BE2C (cell line): ENCODE results near the gene GPR78.
"Not testable (repeated sequence)": the region's sequence is repeated elsewhere in the genome, so short reads cannot be mapped to it uniquely, and the experiment has no call there.

Source experiments
- DNase-seq: peaks from one replicate; pipeline ENCODE4 v3.0.0-alpha.2; 2020
- H3K27me3 ChIP-seq: fragments of 250-450 bp; sonication (Bioruptor Pico); 2 replicates; pipeline ENCODE4 v1.5.1; 2020; ENCODE audit warnings: mild to moderate bottlenecking
- H3K36me3 ChIP-seq: fragments of 250-450 bp; sonication (Bioruptor Pico); 2 replicates; pipeline ENCODE4 v1.5.1; 2020; ENCODE audit warnings: mild to moderate bottlenecking
- H3K4me1 ChIP-seq: fragments of 250-450 bp; sonication (Bioruptor Pico); 2 replicates; pipeline ENCODE4 v1.5.1; 2020
- H3K4me3 ChIP-seq: 2 replicates; pipeline ENCODE4 v1.5.1; 2011; ENCODE audit warnings: low read depth, low read length
- H3K9me3 ChIP-seq: fragments of 250-450 bp; sonication (Bioruptor Pico); 2 replicates; pipeline ENCODE4 v1.5.1; 2020
- CTCF ChIP-seq: IDR thresholded peaks from 2 replicates; pipeline ENCODE4 v1.5.1; 2012; ENCODE audit warnings: mild to moderate bottlenecking, low read depth, low read length

GPR78 gene

GRCh38 chr4:8615921-8616787 lies 36.0 kb downstream of the GPR78 start:
- Histone ChIP-seq H3K27me3 (no peaks in the 10 kb centered on the region), H3K36me3 (no peaks in the 10 kb centered on the region), H3K4me3 (no peak overlapping the region), H3K4me1 (peaks cover 3% of the 10 kb centered on the region; the same call in 1 of the 2 replicates), H3K9me3 (no peaks in the 10 kb centered on the region)
- DNase-seq: no peak
- TF ChIP-seq CTCF: no peak

GRCh38 chr4:8616831-8617230 lies 36.6 kb downstream of the GPR78 start:
- no peak for TF ChIP-seq CTCF
- Histone ChIP-seq H3K9me3 (no peaks in the 10 kb centered on the region), H3K4me3 (no peak overlapping the region), H3K36me3 (no peaks in the 10 kb centered on the region), H3K27me3 (no peaks in the 10 kb centered on the region), H3K4me1 (peaks cover 3% of the 10 kb centered on the region; the same call in 1 of the 2 replicates)
- DNase-seq: no peak

- DNase-seq: no peak
- H3K36me3 ChIP-seq: no peaks in the 10 kb centered on the region
Observed at GRCh38 chr4:8617486-8618040, 37.4 kb downstream of the GPR78 start.

GRCh38 chr4:8618421-8618820 lies 38.2 kb downstream of the GPR78 start:
- no peak for TF ChIP-seq CTCF
- no peaks in the 10 kb centered on the region for H3K9me3 ChIP-seq
- no peak overlapping the region for H3K4me3 ChIP-seq
- no peaks in the 10 kb centered on the region for H3K36me3 ChIP-seq
- no peak for DNase-seq
- peaks cover 3% of the 10 kb centered on the region; the same call in 1 of the 2 replicates for H3K4me1 ChIP-seq
- H3K27me3 ChIP-seq: no peaks in the 10 kb centered on the region

More at GRCh38 chr4:8617486-8618040, 37.4 kb downstream of the GPR78 start:
- Histone ChIP-seq H3K4me3 (no peak overlapping the region), H3K27me3 (no peaks in the 10 kb centered on the region), H3K9me3 (no peaks in the 10 kb centered on the region), H3K4me1 (peaks cover 3% of the 10 kb centered on the region; the same call in 1 of the 2 replicates)
- no peak for TF ChIP-seq CTCF

GRCh38 chr4:8618961-8619720 lies 38.9 kb downstream of the GPR78 start:
- H3K4me3 ChIP-seq: no peak overlapping the region
- H3K9me3 ChIP-seq: no peaks in the 10 kb centered on the region
- no peak for DNase-seq
- no peak for TF ChIP-seq CTCF
- no peaks in the 10 kb centered on the region for H3K36me3 ChIP-seq
- no peaks in the 10 kb centered on the region for H3K27me3 ChIP-seq
- peaks cover 3% of the 10 kb centered on the region; the same call in 1 of the 2 replicates for H3K4me1 ChIP-seq

GRCh38 chr4:8621135-8621534 lies 40.9 kb downstream of the GPR78 start:
- not testable (repeated sequence) for H3K9me3 ChIP-seq, H3K4me1 ChIP-seq, H3K36me3 ChIP-seq, DNase-seq, H3K4me3 ChIP-seq, H3K27me3 ChIP-seq

- not testable (repeated sequence) for H3K27me3 ChIP-seq, H3K4me3 ChIP-seq, H3K4me1 ChIP-seq, H3K36me3 ChIP-seq, DNase-seq, H3K9me3 ChIP-seq
Observed at GRCh38 chr4:8624601-8625272, 44.5 kb downstream of the GPR78 start.

- H3K36me3 ChIP-seq, H3K4me1 ChIP-seq, H3K27me3 ChIP-seq, H3K9me3 ChIP-seq, H3K4me3 ChIP-seq, DNase-seq: not testable (repeated sequence)
Observed at GRCh38 chr4:8630240-8630905, 50.2 kb downstream of the GPR78 start.

- H3K27me3 ChIP-seq, H3K9me3 ChIP-seq, H3K4me3 ChIP-seq, H3K36me3 ChIP-seq, H3K4me1 ChIP-seq, DNase-seq: not testable (repeated sequence)
Observed at GRCh38 chr4:8631896-8632295, 51.7 kb downstream of the GPR78 start.
